HUES48 (cell line): Measurements from ENCODE around the gene RAD51B.

Experiments used
- H3K27ac ChIP-seq: one replicate; pipeline ENCODE4 v1.7.0; 2013; ENCODE audit warnings: low read depth, low read length, inconsistent platforms
- H3K27me3 ChIP-seq: 2 replicates; pipeline ENCODE4 v1.6.1; 2013; ENCODE audit warnings: mild to moderate bottlenecking, low read length; ENCODE audit not compliant: control insufficient read depth, insufficient read depth
- H3K36me3 ChIP-seq: 2 replicates; pipeline ENCODE4 v1.6.1; 2013; ENCODE audit warnings: low read length; ENCODE audit not compliant: control insufficient read depth, insufficient read depth
- H3K4me1 ChIP-seq: 2 replicates; pipeline ENCODE4 v1.6.1; 2013; ENCODE audit warnings: mild to moderate bottlenecking, low read length; ENCODE audit not compliant: control insufficient read depth, insufficient read depth
- H3K4me3 ChIP-seq: 2 replicates; pipeline ENCODE4 v1.5.1; 2013; ENCODE audit warnings: mild to moderate bottlenecking, low read depth, low read length
- H3K9ac ChIP-seq: 2 replicates; pipeline ENCODE4 v1.6.1; 2013; ENCODE audit warnings: mild to moderate bottlenecking, low read depth, low read length, moderate library complexity
- H3K9me3 ChIP-seq: 2 replicates; pipeline ENCODE4 v1.6.1; 2013; ENCODE audit warnings: low read length; ENCODE audit not compliant: control insufficient read depth, insufficient read depth

RAD51B gene

GRCh38 chr14:68521961-68522509, 702.5 kb downstream of the RAD51B start:
- H3K4me3 ChIP-seq, result no peak overlapping the region
- H3K27ac ChIP-seq, result no peak overlapping the region
- no peaks in the 10 kb centered on the region for H3K9me3 ChIP-seq
- peaks cover 31% of the 10 kb centered on the region for H3K4me1 ChIP-seq
- H3K27me3 ChIP-seq, result no peaks in the 10 kb centered on the region
- no peak overlapping the region for H3K9ac ChIP-seq
- H3K36me3 ChIP-seq, result no peaks in the 10 kb centered on the region

- H3K36me3 ChIP-seq, result no peaks in the 10 kb centered on the region
- H3K4me1 ChIP-seq, result peaks cover 37% of the 10 kb centered on the region
- no peaks in the 10 kb centered on the region for H3K9me3 ChIP-seq
- H3K4me3 ChIP-seq, result no peak overlapping the region
- H3K9ac ChIP-seq, result no peak overlapping the region
- H3K27ac ChIP-seq, result peak overlapping the region; percentile 21
- no peaks in the 10 kb centered on the region for H3K27me3 ChIP-seq
These were observed 703.1 kb downstream of the RAD51B start for GRCh38 chr14:68522510-68523325.

GRCh38 chr14:68523326-68523610, 703.7 kb downstream of the RAD51B start:
- peaks cover 37% of the 10 kb centered on the region for H3K4me1 ChIP-seq
- no peaks in the 10 kb centered on the region for H3K36me3 ChIP-seq
- H3K27me3 ChIP-seq, result no peaks in the 10 kb centered on the region
- H3K4me3 ChIP-seq, result no peak overlapping the region
- no peak overlapping the region for H3K9ac ChIP-seq
- no peaks in the 10 kb centered on the region for H3K9me3 ChIP-seq
- peak overlapping the region; percentile 21 for H3K27ac ChIP-seq

- Histone ChIP-seq H3K36me3 (no peaks in the 10 kb centered on the region), H3K27ac (no peak overlapping the region), H3K9me3 (no peaks in the 10 kb centered on the region), H3K9ac (no peak overlapping the region), H3K27me3 (no peaks in the 10 kb centered on the region), H3K4me1 (peaks cover 30% of the 10 kb centered on the region), H3K4me3 (no peak overlapping the region)
These were observed 704.6 kb downstream of the RAD51B start for GRCh38 chr14:68523989-68524725.

GRCh38 chr14:68525516-68525915, 705.9 kb downstream of the RAD51B start:
- Histone ChIP-seq H3K27me3 (no peaks in the 10 kb centered on the region), H3K36me3 (no peaks in the 10 kb centered on the region), H3K4me1 (peaks cover 26% of the 10 kb centered on the region), H3K4me3 (no peak overlapping the region), H3K9me3 (peaks cover 10% of the 10 kb centered on the region; the same call in 1 of the 2 replicates), H3K9ac (no peak overlapping the region), H3K27ac (no peak overlapping the region)

GRCh38 chr14:68526512-68527091, 707.0 kb downstream of the RAD51B start:
- H3K9ac ChIP-seq, result no peak overlapping the region
- H3K4me3 ChIP-seq, result no peak overlapping the region
- H3K9me3 ChIP-seq, result peaks cover 15% of the 10 kb centered on the region; the same call in 1 of the 2 replicates
- no peak overlapping the region for H3K27ac ChIP-seq
- no peaks in the 10 kb centered on the region for H3K27me3 ChIP-seq
- peaks cover 16% of the 10 kb centered on the region for H3K4me1 ChIP-seq
- H3K36me3 ChIP-seq, result no peaks in the 10 kb centered on the region

GRCh38 chr14:68527329-68527851, 707.8 kb downstream of the RAD51B start:
- Histone ChIP-seq H3K9me3 (peaks cover 15% of the 10 kb centered on the region; the same call in 1 of the 2 replicates), H3K4me3 (no peak overlapping the region), H3K4me1 (peaks cover 14% of the 10 kb centered on the region), H3K36me3 (no peaks in the 10 kb centered on the region), H3K9ac (no peak overlapping the region), H3K27me3 (no peaks in the 10 kb centered on the region), H3K27ac (no peak overlapping the region)

GRCh38 chr14:68528040-68528687, 708.6 kb downstream of the RAD51B start:
- Histone ChIP-seq H3K36me3 (no peaks in the 10 kb centered on the region), H3K4me3 (no peak overlapping the region), H3K4me1 (peaks cover 9% of the 10 kb centered on the region; the same call in 1 of the 2 replicates), H3K9ac (no peak overlapping the region), H3K27ac (no peak overlapping the region), H3K27me3 (no peaks in the 10 kb centered on the region), H3K9me3 (peaks cover 15% of the 10 kb centered on the region; the same call in 1 of the 2 replicates)

GRCh38 chr14:68530443-68530842, 710.9 kb downstream of the RAD51B start:
- peaks cover 15% of the 10 kb centered on the region; the same call in 1 of the 2 replicates for H3K9me3 ChIP-seq
- H3K27ac ChIP-seq, result no peak overlapping the region
- no peaks in the 10 kb centered on the region for H3K36me3 ChIP-seq
- no peaks in the 10 kb centered on the region for H3K27me3 ChIP-seq
- no peak overlapping the region for H3K9ac ChIP-seq
- no peak overlapping the region for H3K4me3 ChIP-seq
- H3K4me1 ChIP-seq, result peaks cover 9% of the 10 kb centered on the region; the same call in 1 of the 2 replicates

- H3K4me3 ChIP-seq, result no peak overlapping the region
- no peak overlapping the region for H3K9ac ChIP-seq
- H3K27ac ChIP-seq, result no peak overlapping the region
- peaks cover 15% of the 10 kb centered on the region; the same call in 1 of the 2 replicates for H3K9me3 ChIP-seq
- H3K4me1 ChIP-seq, result 0 out of 2 replicates have a peak, but pooled peaks cover under 1% of the 10 kb centered on the region
- no peaks in the 10 kb centered on the region for H3K27me3 ChIP-seq
- H3K36me3 ChIP-seq, result no peaks in the 10 kb centered on the region
These were observed 712.9 kb downstream of the RAD51B start for GRCh38 chr14:68532496-68532895.
